Pericardium fibroblast (primary cell): ENCODE data around the gene BMX. TPM values are rescaled to one million over a fixed set of nuclear protein-coding genes. Genes with fewer than 3 reads are reported as not detected.

ENCODE experiments used
- total RNA-seq: library from RNA; depleted of rRNA; stranded (reverse); fragments of >200 nt; gene quantifications from 2 replicates; pipeline ENCODE4 v1.2.3, GENCODE V29; 2015

The BMX gene
- total RNA-seq: not detected in 2 replicates

DNA sequence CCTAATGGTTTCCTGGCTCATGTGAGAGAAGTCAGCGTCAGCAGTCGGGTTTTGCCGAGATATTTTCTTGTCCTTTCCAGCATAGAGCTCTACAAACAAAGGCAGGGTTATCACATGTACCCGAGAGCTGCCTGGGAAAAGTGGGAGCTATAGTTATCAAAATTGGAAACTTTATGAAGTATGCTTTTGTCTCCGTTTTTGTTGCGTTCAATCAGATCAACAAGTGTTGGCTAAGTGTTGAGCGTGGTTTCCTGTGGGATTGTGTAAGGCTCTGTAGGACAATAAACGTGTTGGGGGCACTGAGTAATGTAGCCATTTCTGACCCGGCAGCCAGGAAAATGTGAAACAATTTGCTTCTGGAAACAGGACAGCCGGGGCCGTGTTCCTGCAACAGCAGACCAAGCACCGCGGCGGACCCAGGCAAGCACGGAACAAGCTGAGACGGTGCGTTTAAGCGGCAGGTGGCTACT is at the start of gene BMX:
Gene BMX, plus strand, starts transcription at position 311 of the 470 bp plus-strand sequence. CDS start 7,547 bp downstream, outside the sequence.

DNA sequence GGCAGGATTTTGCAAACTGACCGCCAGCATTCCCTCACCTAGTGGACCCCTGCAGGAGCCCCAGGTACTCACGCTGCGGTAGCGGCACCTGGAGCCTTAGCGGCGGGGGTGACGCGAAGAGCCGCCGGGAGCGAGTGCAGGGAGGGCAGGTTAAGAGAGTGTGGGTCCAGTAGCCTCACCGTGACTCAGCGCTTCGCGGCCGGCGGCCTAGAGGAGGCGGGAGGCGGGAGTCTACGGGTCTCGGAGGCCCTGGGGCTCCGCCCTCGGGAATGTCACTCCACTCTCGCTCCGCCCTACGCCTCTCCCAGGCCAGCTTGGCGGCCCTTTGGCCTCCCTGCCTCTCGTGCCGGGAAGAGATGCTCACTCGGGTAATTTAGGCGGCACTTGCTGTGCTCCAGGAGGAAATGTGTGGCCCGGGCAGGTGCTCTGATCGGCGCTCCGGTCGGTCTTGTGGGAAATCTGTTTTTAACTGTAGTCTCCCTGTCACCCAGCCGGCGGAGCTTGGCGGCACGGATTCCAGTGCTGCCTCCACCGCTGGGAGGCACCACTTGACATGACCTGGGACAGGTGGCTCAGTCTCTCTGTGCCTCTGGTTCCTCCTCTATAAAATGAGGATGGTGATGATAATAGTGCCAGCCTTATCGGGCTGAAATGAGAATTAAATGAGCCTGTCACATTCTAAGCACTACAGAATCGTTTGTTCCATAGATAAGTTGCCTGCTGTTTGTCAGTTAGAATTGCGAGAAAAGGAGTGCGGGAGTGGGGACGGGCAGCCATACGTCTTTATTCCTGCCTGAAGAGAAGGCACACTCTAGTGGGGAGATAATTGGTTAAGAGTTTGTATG is 7.3 kb upstream of the BMX start, which contains the start of gene PIR:
Gene PIR, minus strand, starts transcription at position 216 of the 845 bp plus-strand sequence. CDS start 2,076 bp downstream, outside the sequence.

DNA sequence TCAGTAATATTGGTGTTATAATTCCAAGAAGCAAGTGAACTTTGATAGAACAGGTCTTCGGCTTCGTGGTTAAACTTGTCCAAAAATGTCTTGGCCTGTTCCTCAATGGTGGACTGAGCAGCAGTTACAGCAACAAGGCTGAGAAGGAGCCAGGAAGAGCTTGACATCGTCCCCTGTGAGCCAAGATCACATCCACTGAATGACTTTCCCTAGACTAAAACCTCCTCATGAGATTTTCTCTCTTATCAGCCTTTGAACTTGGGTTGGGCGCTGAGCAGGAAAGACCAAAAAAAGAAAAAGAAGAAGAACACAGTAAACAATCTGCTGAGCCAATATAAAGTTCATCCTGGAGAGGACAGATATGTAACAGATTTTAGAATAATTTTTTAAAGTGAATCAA is 100.1 kb downstream of the BMX start, which contains the start of gene ACE2:
Gene ACE2, minus strand, starts transcription at position 216 of the 400 bp plus-strand sequence. Its CDS starts 49 bp downstream, at position 167.

Other genes with a start within 250 kb of the BMX start
- 0.17 and 0.23 TPM in 2 replicates for gene ASB9, start 230.7 kb upstream of the BMX start, total RNA-seq
- not detected in 2 replicates for gene ASB11, start 185.2 kb upstream of the BMX start, total RNA-seq
- gene PIGA, start 165.3 kb upstream of the BMX start, total RNA-seq: 3.9 and 5.0 TPM in 2 replicates
- 0.58 and 6.6 TPM in 2 replicates for gene VEGFD, start 116.4 kb upstream of the BMX start, total RNA-seq
- 24.7 and 30.8 TPM in 2 replicates for gene PIR, start 7.5 kb upstream of the BMX start, total RNA-seq
- not detected in 2 replicates for gene ACE2, start 100.2 kb downstream of the BMX start, total RNA-seq
- gene CLTRN, start 164.0 kb downstream of the BMX start, total RNA-seq: not detected in 2 replicates
- gene CA5B, start 237.5 kb downstream of the BMX start, total RNA-seq: 1.2 and 6.4 TPM in 2 replicates